Brain microvascular endothelial cell (primary cell): ENCODE data around the gene F11R.
A peak's percentile ranks its signal among the peaks of the same experiment; 100 is the strongest.
"Not testable (repeated sequence)": the region's sequence is repeated elsewhere in the genome, so short reads cannot be mapped to it uniquely, and the experiment has no call there.

Experiments
- DNase-seq: peaks from one replicate; pipeline ENCODE4 v3.0.0-alpha.2; 2020
- H3K27ac ChIP-seq: fragments of 250-450 bp; sonication (Bioruptor Pico); 2 replicates; pipeline ENCODE4 v1.5.1; 2020; ENCODE audit warnings: mild to moderate bottlenecking, moderate library complexity
- H3K27me3 ChIP-seq: fragments of 250-450 bp; sonication (Bioruptor Pico); replicated peaks from 2 replicates; pipeline ENCODE4 v1.5.1; 2020; ENCODE audit warnings: mild to moderate bottlenecking
- H3K36me3 ChIP-seq: fragments of 250-450 bp; sonication (Bioruptor Pico); replicated peaks from 2 replicates; pipeline ENCODE4 v1.5.1; 2020; ENCODE audit warnings: mild to moderate bottlenecking
- H3K4me3 ChIP-seq: 2 replicates; pipeline ENCODE4 v1.5.1; 2011; ENCODE audit warnings: low read depth, mild to moderate bottlenecking, control low read depth, low read length, moderate library complexity
- CTCF ChIP-seq: IDR thresholded peaks from 2 replicates; pipeline ENCODE4 v1.5.1; 2011; ENCODE audit warnings: low read depth, mild to moderate bottlenecking, moderate library complexity, low read length, control low read depth, inconsistent platforms; ENCODE audit errors: missing control alignments
- in situ Hi-C: cut with HindIII; loops from 2 replicates; pipeline ENCODE4 v1.10.0; 2017; ENCODE audit warnings: low sequenced_read_pairs, low pct_ligation_motif_present

The F11R gene

DNA sequence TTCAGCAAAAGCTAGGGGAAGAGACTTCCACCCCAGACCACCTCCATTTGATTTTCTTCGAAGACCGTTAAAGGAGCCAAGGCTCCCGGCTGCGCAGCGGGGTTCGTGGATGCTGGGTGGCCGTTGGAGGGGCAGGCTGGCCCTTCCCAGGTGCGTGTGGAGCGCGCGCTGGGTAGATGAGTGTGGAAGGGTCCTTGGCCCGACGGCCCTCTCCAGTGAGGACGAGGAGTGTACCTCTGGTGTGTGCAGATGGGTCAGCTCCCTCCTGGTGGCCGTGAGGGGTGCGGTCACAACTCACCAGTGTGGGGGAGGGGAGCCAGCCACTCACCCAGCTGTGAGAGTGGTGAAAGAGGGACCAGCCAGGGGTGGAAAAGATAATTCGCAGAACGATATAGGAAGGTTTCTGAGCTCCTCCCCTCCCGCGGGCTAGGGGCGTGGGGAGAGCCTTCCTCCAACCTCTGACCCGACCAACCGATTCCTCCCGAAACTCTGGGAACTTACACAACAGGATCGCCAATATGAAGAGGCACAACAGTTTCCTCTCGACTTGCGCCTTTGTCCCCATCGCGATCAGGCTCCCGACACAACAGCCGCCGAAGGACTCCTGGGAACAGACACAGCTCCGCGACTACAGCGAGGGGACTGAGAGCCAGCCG, at the start of gene F11R:
TSS of gene F11R (minus strand) at position 644 of the 656 bp plus-strand sequence. CDS start at position 565, 79 bp downstream.
- in situ Hi-C loops, result no loop called here
- H3K27ac ChIP-seq, result no peak within 1 kb of the TSS
- H3K4me3 ChIP-seq, result peak within 1 kb of the TSS; percentile 60
- DNase-seq, result no peak
- TF ChIP-seq CTCF, result peak; percentile 22
- H3K27me3 ChIP-seq, result peaks cover 9% of the 10 kb centered on the region
- no peaks in the 10 kb centered on the region for H3K36me3 ChIP-seq

GRCh38 chr1:161069731-161070270, 48.8 kb upstream of the F11R start, which contains the start of gene ARHGAP30:
ARHGAP30 (minus strand) TSS chr1:161069891; CDS start chr1:161069624, 267 bp downstream.
- DNase-seq, result no peak
- Histone ChIP-seq H3K27ac (no peak within 1 kb of the TSS), H3K27me3 (no peaks in the 10 kb centered on the region), H3K4me3 (no peak within 1 kb of the TSS), H3K36me3 (no peaks in the 10 kb centered on the region)
- in situ Hi-C loops, result no loop called here
- TF ChIP-seq CTCF, result no peak

- no peaks in the 10 kb centered on the region for H3K36me3 ChIP-seq
- no peak overlapping the region for H3K4me3 ChIP-seq
- no peak for TF ChIP-seq CTCF
- no peak for DNase-seq
- H3K27ac ChIP-seq, result no peak overlapping the region
- H3K27me3 ChIP-seq, result no peaks in the 10 kb centered on the region
- in situ Hi-C loops, result no loop called here
Observed at GRCh38 chr1:161069241-161069640, 48.3 kb upstream of the F11R start.

DNA sequence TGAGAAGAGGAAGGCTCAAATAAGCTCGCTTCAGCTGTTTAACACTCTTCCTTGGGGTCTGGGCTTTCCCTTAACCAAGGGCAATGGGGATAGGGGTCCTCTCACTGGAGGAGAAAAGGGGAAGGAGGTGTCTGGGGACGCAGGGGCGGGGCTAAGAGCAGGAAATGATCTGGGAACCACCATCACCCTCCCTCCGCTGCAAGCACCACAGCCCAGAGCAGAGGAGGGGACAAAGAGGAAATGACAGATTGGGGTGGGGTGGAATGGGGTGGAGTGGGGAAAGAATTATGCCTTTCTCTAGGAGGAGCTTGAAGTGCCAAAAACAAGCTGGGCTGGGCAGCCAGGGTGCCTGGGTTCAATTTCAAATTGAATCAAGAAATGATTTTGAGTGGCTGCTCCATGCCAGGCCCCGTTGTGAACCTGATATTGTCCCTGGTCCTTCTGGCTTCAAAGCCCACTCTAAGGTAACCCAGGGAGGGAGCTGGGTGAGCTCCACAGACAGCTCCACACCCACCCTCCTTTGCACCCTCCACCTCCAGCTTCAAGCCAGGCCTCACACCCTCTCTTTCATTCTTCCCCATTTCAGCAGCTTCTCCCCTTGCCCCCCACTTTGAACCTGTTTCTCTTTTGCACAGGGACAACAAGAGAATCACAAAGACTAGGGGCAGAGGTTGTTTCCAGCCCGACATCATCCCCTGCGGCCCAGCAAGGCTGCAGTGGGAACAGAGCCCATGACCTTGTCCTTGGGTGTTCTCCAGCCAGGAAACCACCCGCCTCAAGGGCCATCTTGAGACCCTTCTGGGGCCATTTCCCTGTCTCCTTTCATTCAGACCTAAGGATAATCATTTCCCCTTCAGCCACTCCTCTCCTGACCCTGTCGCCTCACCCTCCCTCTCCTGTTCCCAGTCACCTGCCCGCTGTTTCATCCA, 47.6 kb upstream of the F11R start:
- no peak for DNase-seq
- no peaks in the 10 kb centered on the region for H3K27me3 ChIP-seq
- H3K4me3 ChIP-seq, result no peak overlapping the region
- in situ Hi-C loops, result no loop called here
- no peaks in the 10 kb centered on the region for H3K36me3 ChIP-seq
- no peak overlapping the region for H3K27ac ChIP-seq
- no peak for TF ChIP-seq CTCF

DNA sequence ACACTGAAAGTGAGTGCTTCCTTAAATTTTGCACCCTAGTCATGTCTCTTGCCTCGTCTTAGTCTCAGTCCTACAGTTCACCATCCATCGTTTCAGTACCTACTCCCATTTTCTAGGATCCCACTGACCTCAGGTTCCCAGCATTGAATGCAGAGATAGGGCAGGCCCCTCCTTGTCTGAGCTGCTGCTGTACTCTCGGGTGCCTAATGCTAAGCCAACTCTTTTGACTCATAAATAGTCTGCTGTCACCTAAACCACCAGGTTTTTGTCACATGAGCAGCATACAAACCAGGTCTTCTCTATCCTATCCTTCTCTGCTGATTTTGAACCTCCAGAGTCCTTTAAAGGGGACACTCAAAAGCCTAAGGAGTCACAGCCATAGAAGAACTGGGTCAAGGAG, 45.7 kb upstream of the F11R start:
- Histone ChIP-seq H3K27ac (no peak overlapping the region), H3K4me3 (no peak overlapping the region), H3K27me3 (no peaks in the 10 kb centered on the region), H3K36me3 (no peaks in the 10 kb centered on the region)
- TF ChIP-seq CTCF, result no peak
- no peak for DNase-seq
- in situ Hi-C loops, result no loop called here

GRCh38 chr1:161065681-161066080, 44.7 kb upstream of the F11R start:
- H3K27ac ChIP-seq, H3K27me3 ChIP-seq, H3K36me3 ChIP-seq, H3K4me3 ChIP-seq, DNase-seq, in situ Hi-C loops: not testable (repeated sequence)

DNA sequence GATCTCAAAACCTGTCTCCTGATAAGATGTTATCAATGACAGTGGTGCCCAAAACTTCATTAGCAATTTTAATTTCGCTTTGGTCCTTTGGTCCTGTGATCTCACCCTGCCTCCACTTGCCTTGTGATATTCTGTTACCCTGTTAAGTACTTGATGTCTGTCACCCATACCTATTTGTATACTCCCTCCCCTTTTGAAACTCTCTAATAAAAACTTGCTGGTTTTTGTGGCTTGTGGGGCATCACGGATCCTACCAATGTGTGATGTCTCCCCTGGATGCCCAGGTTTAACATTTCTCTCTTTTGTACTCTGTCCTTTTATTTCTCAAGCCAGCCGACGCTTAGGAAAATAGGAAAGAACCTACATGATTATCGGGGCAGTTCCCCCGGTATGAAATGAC, 43.0 kb upstream of the F11R start:
- H3K27ac ChIP-seq, H3K4me3 ChIP-seq, in situ Hi-C loops, H3K27me3 ChIP-seq, DNase-seq, H3K36me3 ChIP-seq: not testable (repeated sequence)
